Endothelial cell of umbilical vein (primary cell): ENCODE results near the gene GAST. TPM values are rescaled to one million over a fixed set of nuclear protein-coding genes. Genes with fewer than 3 reads are reported as not detected.

Experiments
- BruUV-seq: library from RNA; stranded (reverse); fragments of 400-500 nt; replicated peaks from 2 replicates; lab custom pipeline; 2021; lab: Mats Ljungman, UMichigan
- CTCF ChIA-PET: fragments of 300-600, 350-600 bp; sonication (Branson Sonifier 250); formaldehyde crosslinking; loops from one replicate; lab custom pipeline; 2021; ENCODE audit warnings: antibody characterized with exemption, inconsistent platforms; lab: Charles Lee
- POLR2A ChIA-PET: fragments of 300-600, 350-600 bp; sonication (Branson Sonifier 250); formaldehyde crosslinking; loops from one replicate; lab custom pipeline; 2021; ENCODE audit warnings: antibody characterized with exemption, inconsistent platforms; lab: Charles Lee
- DNase-seq: peaks from one replicate; pipeline ENCODE4 v3.0.0-alpha.2; 2011; ENCODE audit warnings: low read depth, low spot score
- FAIRE-seq: peaks from 2 replicates; lab custom pipeline; 2011; peaks lifted over from hg19 to GRCh38; lab: Jason Lieb, UNC
- H2AFZ ChIP-seq: 2 replicates; pipeline ENCODE4 v1.6.0; 2012; ENCODE audit warnings: low read depth, low read length, control low read depth, inconsistent platforms
- H3K27ac ChIP-seq: 2 replicates; pipeline ENCODE4 v1.5.1; 2011; ENCODE audit warnings: low read depth, mild to moderate bottlenecking, control low read depth, low read length, moderate library complexity; ENCODE audit not compliant: insufficient read depth
- H3K27me3 ChIP-seq, 2 experiments: 2 replicates each; pipeline versions ENCODE4 v1.6.0 to v1.6.1; 2011; ENCODE audit warnings: low read length in 2 of 2, mixed read lengths in 1 of 2; ENCODE audit not compliant: control insufficient read depth in 2 of 2, insufficient read depth in 2 of 2
- H3K36me3 ChIP-seq, 2 experiments: 2 replicates in 1 of 2; 3 replicates in 1 of 2; pipeline ENCODE4 v1.5.1; 2011; ENCODE audit warnings: low read length in 2 of 2, mild to moderate bottlenecking in 1 of 2, moderate library complexity in 1 of 2; ENCODE audit not compliant: control insufficient read depth in 2 of 2, insufficient read depth in 2 of 2; ENCODE audit errors: extremely low read depth in 1 of 2
- H3K4me1 ChIP-seq: 3 replicates; pipeline ENCODE4 v1.5.1; 2011; ENCODE audit warnings: mild to moderate bottlenecking, low read length; ENCODE audit not compliant: control insufficient read depth, insufficient read depth; ENCODE audit errors: extremely low read depth
- H3K4me2 ChIP-seq: 2 replicates; pipeline ENCODE4 v1.6.1; 2011; ENCODE audit warnings: low read length, control low read depth, mixed read lengths; ENCODE audit not compliant: insufficient read depth
- H3K4me3 ChIP-seq, 3 experiments: fragments of 200-600 bp in 1 of 3; sonication (generic), shearing (Covaris generic) in 1 of 3; replicated peaks in 1 of 3; 2 replicates each; pipeline ENCODE4 v1.5.1; 2011 to 2016; ENCODE audit warnings: control low read depth in 3 of 3, low read length in 3 of 3, mild to moderate bottlenecking in 2 of 3, inconsistent platforms in 1 of 3, low read depth in 1 of 3, moderate library complexity in 1 of 3; ENCODE audit not compliant: insufficient read depth in 1 of 3
- H3K79me2 ChIP-seq: 2 replicates; pipeline ENCODE4 v1.6.0; 2012; ENCODE audit warnings: low read length, inconsistent platforms; ENCODE audit not compliant: control insufficient read depth, insufficient read depth
- H3K9ac ChIP-seq: replicated peaks from 2 replicates; pipeline ENCODE3; 2011; ENCODE audit warnings: low read length, control low read depth; ENCODE audit not compliant: insufficient read depth; ENCODE audit errors: extremely low read depth
- H3K9me1 ChIP-seq: replicated peaks from 3 replicates; pipeline ENCODE4 v1.6.0; 2011; ENCODE audit warnings: mild to moderate bottlenecking, low read length; ENCODE audit not compliant: control insufficient read depth, insufficient read depth; ENCODE audit errors: extremely low read depth
- H3K9me3 ChIP-seq: replicated peaks from 2 replicates; pipeline ENCODE4 v1.5.1; 2012; ENCODE audit warnings: low read length, inconsistent platforms; ENCODE audit not compliant: control insufficient read depth, insufficient read depth
- H4K20me1 ChIP-seq: replicated peaks from 2 replicates; pipeline ENCODE3; 2011; ENCODE audit warnings: mild to moderate bottlenecking, low read length; ENCODE audit not compliant: control insufficient read depth, insufficient read depth; ENCODE audit errors: extremely low read depth
- CTCF ChIP-seq, 2 donors: IDR thresholded peaks; 1 replicate in 1 of 2; 2 replicates in 1 of 2; pipeline ENCODE4 v1.5.1; 2011; ENCODE audit warnings: low read length in 2 of 2, mild to moderate bottlenecking in 2 of 2, moderate library complexity in 2 of 2, control low read depth in 1 of 2, inconsistent platforms in 1 of 2, low read depth in 1 of 2; ENCODE audit not compliant: insufficient read depth in 1 of 2; ENCODE audit errors: extremely low read depth in 1 of 2
- EZH2 ChIP-seq: IDR thresholded peaks from 2 replicates; pipeline ENCODE4 v1.6.1; 2012; ENCODE audit warnings: borderline replicate concordance, low read depth, mild to moderate bottlenecking, moderate library complexity, low read length, inconsistent platforms; ENCODE audit not compliant: severe bottlenecking
- FOS ChIP-seq: IDR thresholded peaks from 2 replicates; pipeline ENCODE4 v1.6.1; 2011; ENCODE audit warnings: mild to moderate bottlenecking, low read length, moderate library complexity, borderline replicate concordance; ENCODE audit not compliant: insufficient read depth
- GATA2 ChIP-seq: IDR thresholded peaks from 2 replicates; pipeline ENCODE4 v1.7.0; 2011; ENCODE audit warnings: low read depth, mild to moderate bottlenecking, moderate library complexity, mixed read lengths, low read length; ENCODE audit not compliant: insufficient read length, insufficient read depth
- JUN ChIP-seq: IDR thresholded peaks from 2 replicates; pipeline ENCODE4 v1.6.1; 2011; ENCODE audit warnings: borderline replicate concordance, low read depth; ENCODE audit not compliant: insufficient read length, insufficient read depth
- MAX ChIP-seq: IDR thresholded peaks from 2 replicates; pipeline ENCODE4 v1.6.1; 2011; ENCODE audit not compliant: insufficient read depth, insufficient read length
- MYC ChIP-seq: IDR thresholded peaks from one replicate; pipeline ENCODE4 v1.6.1; 2011; ENCODE audit warnings: mild to moderate bottlenecking, low read depth, low read length
- POLR2A ChIP-seq: IDR thresholded peaks from 2 replicates; pipeline ENCODE4 v1.6.1; 2012; ENCODE audit warnings: low read depth, mild to moderate bottlenecking, control low read depth, low read length
- POLR2AphosphoS5 ChIP-seq: IDR thresholded peaks from 2 replicates; pipeline ENCODE4 v1.6.1; 2012; ENCODE audit warnings: low read depth, mild to moderate bottlenecking, control low read depth, low read length, moderate library complexity; ENCODE audit not compliant: insufficient read depth
- dilution Hi-C: fragments of 300-500 bp; cut with MboI; formaldehyde crosslinking; loops from one replicate; pipeline ENCODE4 v1.15.0; 2019; ENCODE audit warnings: low sequenced_read_pairs; ENCODE audit not compliant: extremely low pct_ligation_motif_present
- intact Hi-C: fragments of 100-400 bp; cut with micrococcal nuclease; formaldehyde crosslinking; loops from one replicate; pipeline ENCODE4 v1.10.0; 2022
- polyA plus RNA-seq, 4 experiments: library from polyadenylated mRNA; depleted of rRNA in 3 of 4; stranded (reverse) in 3 of 4; unstranded in 1 of 4; fragments of >200 nt; gene quantifications; 2 replicates each; pipeline versions ENCODE4 v1.2.1 to v1.2.3, GENCODE V29; 2011 to 2012; ENCODE audit warnings: missing spikeins in 1 of 4
- total RNA-seq: library from RNA; stranded (reverse); gene quantifications from 2 replicates; pipeline ENCODE4 v1.2.3, GENCODE V29; 2021

GAST gene
- total and polyA plus RNA-seq, 2 donors (not counting 3 experiments of a cell fraction or from before 2014, with no cell fraction given): not detected

GRCh38 chr17:41667280-41668041 is 44.7 kb upstream of the GAST start:
- no peak overlapping the region for H3K9ac ChIP-seq
- no peaks in the 10 kb centered on the region for H3K27me3 ChIP-seq
- ChIA-PET POLR2A (interaction anchor here (1.0 to 2.1 kb wide), 2 partner anchors 21 to 22 kb away, joined by 3 to 13 read pairs; partner anchors contain the start of gene EIF1), CTCF (interaction anchor here (0.8 to 9.4 kb wide), 14 partner anchors 9 to 849 kb away, joined by 3 to 303 read pairs (median 6); partner anchors contain the start of gene EIF1)
- no peaks in the 10 kb centered on the region for H4K20me1 ChIP-seq
- H2AFZ ChIP-seq: peak overlapping the region; percentile 67
- FAIRE-seq (peak; percentile 75), DNase-seq (no peak)
- BruUV-seq: no TSS peak
- H3K4me2 ChIP-seq: peak overlapping the region; percentile 71
- dilution Hi-C loops: no loop called here
- no peaks in the 10 kb centered on the region for H3K36me3 ChIP-seq
- H3K9me1 ChIP-seq: no peaks in the 10 kb centered on the region
- H3K9me3 ChIP-seq: no peaks in the 10 kb centered on the region
- H3K79me2 ChIP-seq: no peaks in the 10 kb centered on the region
- peaks cover 23% of the 10 kb centered on the region for H3K4me1 ChIP-seq
- H3K4me3 ChIP-seq: no peak overlapping the region
- intact Hi-C loops: loop anchor here (1.0 to 10.0 kb wide), 8 partner anchors 21 to 1023 kb away; partner anchors contain the start of genes EIF1 and SMARCE1
- TF ChIP-seq JUN: no peak
- TF ChIP-seq GATA2: no peak
- no peak for TF ChIP-seq EZH2
- TF ChIP-seq FOS: no peak
- TF ChIP-seq MAX: no peak
- no peak for TF ChIP-seq POLR2AphosphoS5
- no peak for TF ChIP-seq MYC
- TF ChIP-seq POLR2A: no peak
- TF ChIP-seq CTCF (IDR thresholded peaks at IDR 0.05; ENCODE audit: extremely low read depth in 1 of 2, insufficient read depth in 1 of 2, low read depth in 1 of 2, low read length in 2 of 2): no peak
- no peak overlapping the region for H3K27ac ChIP-seq
